ENCODE results near the gene MFSD1.

Gene MFSD1

GRCh38 chr3:158782283-158782989, 19.4 kb upstream of the MFSD1 start:
- ChIA-PET POLR2A (no interaction called here), CTCF (no interaction called here)
- TF ChIP-seq FOXK2 (IDR thresholded peaks at IDR 0.05) (no peak), BHLHE40 (IDR thresholded peaks at IDR 0.05; ENCODE audit: borderline replicate concordance) (no peak), HDGF (IDR thresholded peaks at IDR 0.05; ENCODE audit: borderline replicate concordance) (no peak), FOXA1 (IDR thresholded peaks at IDR 0.05) (no peak), ZNF384 (IDR thresholded peaks at IDR 0.05) (no peak), ELF4 (IDR thresholded peaks at IDR 0.05) (no peak), SUZ12 (IDR thresholded peaks at IDR 0.05) (no peak), LEF1 (IDR thresholded peaks at IDR 0.05; ENCODE audit: borderline replicate concordance) (no peak), NFRKB (IDR thresholded peaks at IDR 0.05) (no peak), TARDBP (IDR thresholded peaks at IDR 0.05) (no peak), L3MBTL2 (conservative IDR thresholded peaks at IDR 0.05) (no peak), ARNT (IDR thresholded peaks at IDR 0.05) (no peak), PKNOX1 (IDR thresholded peaks at IDR 0.05) (no peak), SP1 (IDR thresholded peaks at IDR 0.05) (no peak)
- no peak for DNase-seq (ENCODE audit: extremely low spot score)

DNA sequence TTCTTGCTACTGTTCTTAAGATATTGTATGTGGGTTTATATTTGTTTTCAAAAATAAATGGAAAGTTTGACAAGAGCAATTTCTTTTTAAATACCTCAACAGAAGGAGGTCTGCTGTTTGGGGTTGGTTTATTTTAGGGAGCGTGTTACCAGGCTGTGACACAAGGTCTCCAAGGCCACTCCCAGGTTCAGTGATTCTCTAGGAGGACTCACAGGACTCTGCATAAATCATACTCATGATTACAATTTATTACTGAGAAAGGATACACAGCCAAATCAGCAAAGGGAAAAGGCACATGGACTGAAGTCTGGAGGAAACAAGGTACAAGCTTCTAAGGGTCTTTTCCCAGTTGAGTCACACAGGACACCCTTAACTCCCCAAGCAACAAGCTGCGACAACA, 18.8 kb upstream of the MFSD1 start:
- ChIA-PET CTCF (no interaction called here), POLR2A (no interaction called here)
- TF ChIP-seq PKNOX1 (IDR thresholded peaks at IDR 0.05) (no peak), ZNF384 (IDR thresholded peaks at IDR 0.05) (no peak), BHLHE40 (IDR thresholded peaks at IDR 0.05; ENCODE audit: borderline replicate concordance) (no peak), FOXM1 (IDR thresholded peaks at IDR 0.05; ENCODE audit: borderline replicate concordance) (no peak), FOXK2 (IDR thresholded peaks at IDR 0.05) (no peak), ARNT (IDR thresholded peaks at IDR 0.05) (no peak), FOXA1 (IDR thresholded peaks at IDR 0.05) (no peak), TARDBP (IDR thresholded peaks at IDR 0.05) (no peak), SP1 (IDR thresholded peaks at IDR 0.05) (no peak)
- DNase-seq (ENCODE audit: extremely low spot score) = no peak

GRCh38 chr3:158785972-158786371, 15.9 kb upstream of the MFSD1 start:
- POLR2A ChIA-PET = no interaction called here
- no peak for DNase-seq (ENCODE audit: extremely low spot score)
- TF ChIP-seq L3MBTL2 (conservative IDR thresholded peaks at IDR 0.05) = no peak
- no peak for TF ChIP-seq ELF4 (IDR thresholded peaks at IDR 0.05)
- no peak for TF ChIP-seq FOXK2 (IDR thresholded peaks at IDR 0.05)
- no peak for TF ChIP-seq LEF1 (IDR thresholded peaks at IDR 0.05; ENCODE audit: borderline replicate concordance)
- TF ChIP-seq HDGF (IDR thresholded peaks at IDR 0.05; ENCODE audit: borderline replicate concordance) = no peak
- TF ChIP-seq SP1 (IDR thresholded peaks at IDR 0.05) = no peak
- TF ChIP-seq SUZ12 (IDR thresholded peaks at IDR 0.05) = no peak
- no peak for TF ChIP-seq BHLHE40 (IDR thresholded peaks at IDR 0.05; ENCODE audit: borderline replicate concordance)
- no peak for TF ChIP-seq CTBP1 (IDR thresholded peaks at IDR 0.05; ENCODE audit: borderline replicate concordance)
- no peak for TF ChIP-seq ZNF384 (IDR thresholded peaks at IDR 0.05)
- TF ChIP-seq FOXM1 (IDR thresholded peaks at IDR 0.05; ENCODE audit: borderline replicate concordance) = no peak
- no peak for TF ChIP-seq NFRKB (IDR thresholded peaks at IDR 0.05)
- TF ChIP-seq PKNOX1 (IDR thresholded peaks at IDR 0.05) = no peak
- TF ChIP-seq FOXA1 (IDR thresholded peaks at IDR 0.05) = no peak
- no peak for TF ChIP-seq TARDBP (IDR thresholded peaks at IDR 0.05)
- no peak for TF ChIP-seq ARNT (IDR thresholded peaks at IDR 0.05)
- CTCF ChIA-PET = no interaction called here

GRCh38 chr3:158788446-158788845, 13.4 kb upstream of the MFSD1 start:
- DNase-seq (ENCODE audit: extremely low spot score) = no peak
- no peak for TF ChIP-seq L3MBTL2 (conservative IDR thresholded peaks at IDR 0.05)
- no peak for TF ChIP-seq ELF4 (IDR thresholded peaks at IDR 0.05)
- no peak for TF ChIP-seq LEF1 (IDR thresholded peaks at IDR 0.05; ENCODE audit: borderline replicate concordance)
- no peak for TF ChIP-seq FOXA1 (IDR thresholded peaks at IDR 0.05)
- TF ChIP-seq BHLHE40 (IDR thresholded peaks at IDR 0.05; ENCODE audit: borderline replicate concordance) = no peak
- TF ChIP-seq TARDBP (IDR thresholded peaks at IDR 0.05) = no peak
- no peak for TF ChIP-seq PKNOX1 (IDR thresholded peaks at IDR 0.05)
- TF ChIP-seq CTBP1 (IDR thresholded peaks at IDR 0.05; ENCODE audit: borderline replicate concordance) = no peak
- ChIA-PET CTCF (interaction anchor here (1.2 to 1.8 kb wide), 2 partner anchors 61 to 65 kb away, joined by 8 to 17 read pairs; no protein-coding TSS in a partner anchor), POLR2A (no interaction called here)

DNA sequence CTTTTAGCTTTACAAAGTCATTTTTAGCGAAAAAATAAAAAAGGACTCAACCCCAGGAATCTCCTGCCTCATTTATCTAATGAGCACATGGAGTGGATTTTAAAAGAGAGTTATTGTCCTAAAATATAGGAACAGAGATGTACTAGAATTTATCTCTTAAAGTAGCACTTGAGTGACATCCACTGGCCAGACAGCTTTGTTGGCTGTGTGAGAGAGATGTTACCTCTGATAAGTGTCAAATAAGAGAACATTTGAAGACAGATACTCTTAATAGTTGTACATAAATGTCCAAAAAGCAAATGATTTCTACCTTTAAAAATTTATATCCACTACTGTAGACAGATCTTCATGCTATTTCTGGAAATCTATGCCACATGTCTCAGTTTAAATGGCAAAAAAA, 12.3 kb upstream of the MFSD1 start:
- peak; percentile 74 for TF ChIP-seq PKNOX1 (IDR thresholded peaks at IDR 0.05)
- TF ChIP-seq FOXK2 (IDR thresholded peaks at IDR 0.05) = no peak
- TF ChIP-seq BHLHE40 (IDR thresholded peaks at IDR 0.05; ENCODE audit: borderline replicate concordance) = no peak
- POLR2A ChIA-PET = no interaction called here
- DNase-seq (ENCODE audit: extremely low spot score) = no peak
- CTCF ChIA-PET = interaction anchor here (0.6 to 1.8 kb wide), 4 partner anchors 62 to 1039 kb away, joined by 4 to 17 read pairs (median 8); no protein-coding TSS in a partner anchor

All from HEK293T (cell line).